H9 (cell line): ENCODE data around the gene SFRP2. TPM values are rescaled to one million over a fixed set of nuclear protein-coding genes. Genes with fewer than 3 reads are reported as not detected.

ENCODE experiments used
- DNase-seq: peaks from one replicate; pipeline ENCODE4 v3.0.0-alpha.2; 2017
- H2AFZ ChIP-seq: one replicate; pipeline ENCODE4 v1.6.1; 2013; ENCODE audit warnings: mild to moderate bottlenecking, low read length, control low read depth, moderate library complexity
- H2AK5ac ChIP-seq: 2 replicates; pipeline ENCODE4 v1.6.1; 2013; ENCODE audit warnings: low read length, control low read depth, mixed read lengths; ENCODE audit not compliant: insufficient read length
- H2BK120ac ChIP-seq: one replicate; pipeline ENCODE4 v1.6.1; 2013; ENCODE audit warnings: low read depth, mild to moderate bottlenecking, low read length, control low read depth, inconsistent platforms; ENCODE audit not compliant: poor library complexity, severe bottlenecking
- H2BK12ac ChIP-seq: 2 replicates; pipeline ENCODE4 v1.6.1; 2013; ENCODE audit warnings: low read length, control low read depth, mixed read lengths, low read depth; ENCODE audit not compliant: insufficient read length
- H2BK15ac ChIP-seq: 2 replicates; pipeline ENCODE4 v1.6.1; 2013; ENCODE audit warnings: low read depth, low read length, control low read depth
- H2BK20ac ChIP-seq: one replicate; pipeline ENCODE4 v1.6.1; 2013; ENCODE audit warnings: low read depth, mild to moderate bottlenecking, low read length, control low read depth, inconsistent platforms; ENCODE audit not compliant: poor library complexity, severe bottlenecking
- H2BK5ac ChIP-seq: 2 replicates; pipeline ENCODE4 v1.6.1; 2013; ENCODE audit warnings: low read length, control low read depth, mixed read lengths; ENCODE audit not compliant: insufficient read length
- H3K14ac ChIP-seq: 2 replicates; pipeline ENCODE4 v1.6.1; 2013; ENCODE audit warnings: low read length, control low read depth; ENCODE audit not compliant: insufficient read depth
- H3K18ac ChIP-seq: 2 replicates; pipeline ENCODE4 v1.6.1; 2013; ENCODE audit warnings: low read depth, mild to moderate bottlenecking, mixed read lengths, low read length, control low read depth; ENCODE audit not compliant: insufficient read length
- H3K23ac ChIP-seq: 2 replicates; pipeline ENCODE4 v1.6.1; 2013; ENCODE audit warnings: low read length, control low read depth, mixed read lengths, low read depth; ENCODE audit not compliant: insufficient read length
- H3K23me2 ChIP-seq: 2 replicates; pipeline ENCODE4 v1.6.1; 2013; ENCODE audit warnings: low read depth, mild to moderate bottlenecking, mixed read lengths, low read length, control low read depth; ENCODE audit not compliant: insufficient read length, poor library complexity, severe bottlenecking
- H3K27ac ChIP-seq: 2 replicates; pipeline ENCODE4 v1.5.1; 2013; ENCODE audit warnings: low read length, control low read depth, mixed read lengths, low read depth; ENCODE audit not compliant: insufficient read length
- H3K27me3 ChIP-seq: 2 replicates; pipeline ENCODE4 v1.6.1; 2013; ENCODE audit warnings: low read length, control low read depth, inconsistent platforms; ENCODE audit not compliant: insufficient read depth
- H3K4ac ChIP-seq: 2 replicates; pipeline ENCODE4 v1.6.1; 2013; ENCODE audit warnings: low read depth, mild to moderate bottlenecking, control low read depth, inconsistent platforms, low read length, moderate library complexity
- H3K4me1 ChIP-seq: 2 replicates; pipeline ENCODE4 v1.6.1; 2013; ENCODE audit warnings: low read length, control low read depth, inconsistent platforms; ENCODE audit not compliant: insufficient read depth
- H3K4me2 ChIP-seq: 2 replicates; pipeline ENCODE4 v1.6.1; 2013; ENCODE audit warnings: low read length, control low read depth, mixed read lengths; ENCODE audit not compliant: insufficient read length, insufficient read depth
- H3K56ac ChIP-seq: 2 replicates; pipeline ENCODE4 v1.6.1; 2013; ENCODE audit warnings: low read depth, mild to moderate bottlenecking, mixed read lengths, low read length, control low read depth; ENCODE audit not compliant: insufficient read length
- H3K79me1 ChIP-seq: 2 replicates; pipeline ENCODE4 v1.6.1; 2013; ENCODE audit warnings: low read depth, mild to moderate bottlenecking, moderate library complexity, low read length, control low read depth, inconsistent platforms; ENCODE audit not compliant: insufficient read depth, poor library complexity, severe bottlenecking
- H3K79me2 ChIP-seq: 2 replicates; pipeline ENCODE4 v1.6.1; 2013; ENCODE audit warnings: low read length, control low read depth, inconsistent platforms; ENCODE audit not compliant: insufficient read depth
- H3K9ac ChIP-seq: 2 replicates; pipeline ENCODE4 v1.6.1; 2013; ENCODE audit warnings: low read length, control low read depth, mixed read lengths; ENCODE audit not compliant: insufficient read length; ENCODE audit errors: extremely low read depth
- H3K9me3 ChIP-seq: one replicate; pipeline ENCODE4 v1.6.1; 2013; ENCODE audit warnings: low read depth, low read length, inconsistent platforms; ENCODE audit not compliant: control insufficient read depth
- H3T11ph ChIP-seq: one replicate; pipeline ENCODE4 v1.6.1; 2013; ENCODE audit warnings: mild to moderate bottlenecking, low read length, control low read depth, inconsistent platforms
- H4K20me1 ChIP-seq: one replicate; pipeline ENCODE4 v1.6.1; 2013; ENCODE audit not compliant: control insufficient read depth, insufficient read length, insufficient read depth
- H4K5ac ChIP-seq: 2 replicates; pipeline ENCODE4 v1.6.1; 2013; ENCODE audit warnings: low read depth, mild to moderate bottlenecking, mixed read lengths, low read length, control low read depth; ENCODE audit not compliant: insufficient read length
- H4K8ac ChIP-seq: replicated peaks from 2 replicates; pipeline ENCODE4 v1.6.1; 2013; ENCODE audit warnings: low read length, control low read depth, mixed read lengths, low read depth; ENCODE audit not compliant: insufficient read length
- H4K91ac ChIP-seq: 2 replicates; pipeline ENCODE4 v1.6.1; 2013; ENCODE audit warnings: low read depth, mild to moderate bottlenecking, moderate library complexity, mixed read lengths, low read length, control low read depth; ENCODE audit not compliant: insufficient read length
- H3K27ac Mint-ChIP-seq, 3 experiments: 2 replicates in 2 of 3; 3 replicates in 1 of 3; pipeline ENCODE4 v1.8.0; 2020 to 2021; ENCODE audit warnings: mixed read lengths in 3 of 3, mild to moderate bottlenecking in 1 of 3, moderate library complexity in 1 of 3
- H3K27me3 Mint-ChIP-seq: 2 replicates; pipeline ENCODE4 v1.8.0; 2021; ENCODE audit warnings: low read depth, mild to moderate bottlenecking, moderate library complexity, mixed read lengths
- H3K36me3 Mint-ChIP-seq, 3 experiments: 2 replicates in 2 of 3; 3 replicates in 1 of 3; pipeline ENCODE4 v1.8.0; 2020 to 2021; ENCODE audit warnings: low read depth in 3 of 3, mixed read lengths in 3 of 3; ENCODE audit not compliant: insufficient read depth in 1 of 3
- H3K4me1 Mint-ChIP-seq, 2 experiments: 2 replicates each; pipeline ENCODE4 v1.8.0; 2020; ENCODE audit warnings: mixed read lengths in 2 of 2
- H3K4me3 Mint-ChIP-seq, 2 experiments: 2 replicates in 1 of 2; 3 replicates in 1 of 2; pipeline ENCODE4 v1.8.0; 2020 to 2021; ENCODE audit warnings: mild to moderate bottlenecking in 2 of 2, mixed read lengths in 2 of 2, moderate library complexity in 1 of 2
- H3K9me3 Mint-ChIP-seq, 2 experiments: 2 replicates in 1 of 2; 3 replicates in 1 of 2; pipeline ENCODE4 v1.8.0; 2020; ENCODE audit warnings: mild to moderate bottlenecking in 2 of 2, mixed read lengths in 2 of 2, moderate library complexity in 1 of 2
- WGBS: extraction: QIAGEN DNeasy Blood & Tissue Kit; methylation state at CpG from one replicate; pipeline ENCODE4 v1.1.7; 2013; ENCODE audit warnings: missing lambda C conversion rate, low lambda C conversion rate, mixed read lengths; ENCODE audit not compliant: insufficient read length; ENCODE audit errors: extremely low coverage; 5-methylcytosine and 5-hydroxymethylcytosine counted together
- total RNA-seq: library from RNA; stranded (reverse); gene quantifications from 2 replicates; pipeline ENCODE4 v1.2.1, GENCODE V29; 2021
- TF ChIP-seq, protein P1 (sequence below): fragments of 200-600 bp; sonication (generic); conservative IDR thresholded peaks from 3 replicates; pipeline ENCODE4 v1.8.0; 2021; ENCODE audit warnings: antibody characterized with exemption, mild to moderate bottlenecking

SFRP2 gene
- total RNA-seq, 1 experiment from 2014 or later = 156 TPM

DNA sequence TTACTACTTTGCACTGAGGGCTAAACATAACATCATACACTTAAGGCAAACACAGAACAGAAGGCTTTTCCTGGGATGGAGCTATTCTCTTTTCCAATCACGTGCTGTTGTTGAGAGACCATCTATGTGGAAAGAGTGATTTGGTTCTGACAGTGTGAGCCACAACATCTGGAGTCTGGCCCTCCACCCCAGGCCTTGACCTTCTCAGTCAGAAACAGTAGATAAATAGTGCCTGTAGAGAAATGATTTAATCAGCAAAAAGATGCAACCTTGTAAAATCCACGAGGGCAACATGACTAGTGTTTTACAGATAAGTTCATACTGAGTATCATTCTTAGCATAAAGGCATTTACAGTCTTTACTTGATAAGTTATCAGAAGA is 10.8 kb upstream of the SFRP2 start:
- Histone ChIP-seq H2BK5ac (no peak overlapping the region), H3K4me1 (no peaks in the 10 kb centered on the region), H3K27ac (no peak overlapping the region), H3K27me3 (no peaks in the 10 kb centered on the region), H2AFZ (no peak overlapping the region), H4K20me1 (no peaks in the 10 kb centered on the region), H3K4ac (no peak overlapping the region), H2BK120ac (no peak overlapping the region), H2BK12ac (no peak overlapping the region), H3T11ph (no peak overlapping the region), H3K9ac (no peak overlapping the region), H4K91ac (no peak overlapping the region), H3K23ac (no peak overlapping the region), H3K18ac (no peak overlapping the region), H2BK20ac (no peak overlapping the region), H3K79me2 (no peaks in the 10 kb centered on the region), H3K56ac (no peak overlapping the region), H4K5ac (no peak overlapping the region), H3K9me3 (no peaks in the 10 kb centered on the region), H3K4me2 (no peak overlapping the region), H3K14ac (no peak overlapping the region), H3K79me1 (no peaks in the 10 kb centered on the region), H2BK15ac (no peak overlapping the region), H3K23me2 (no peaks in the 10 kb centered on the region), H4K8ac (no peak overlapping the region), H2AK5ac (no peak overlapping the region)
- Mint-ChIP-seq H3K4me1 (peaks cover 0 to 4% of the 10 kb centered on the region in 2 experiments), H3K27ac (no peak overlapping the region), H3K9me3 (no peaks in the 10 kb centered on the region), H3K27me3 (no peaks in the 10 kb centered on the region; the same call in none of the 2 replicates), H3K36me3 (peaks cover 0 to 3% (median 0%) of the 10 kb centered on the region in 3 experiments; a peak in 1 of 7 replicates), H3K4me3 (no peak overlapping the region)
- TF ChIP-seq, protein P1, sequence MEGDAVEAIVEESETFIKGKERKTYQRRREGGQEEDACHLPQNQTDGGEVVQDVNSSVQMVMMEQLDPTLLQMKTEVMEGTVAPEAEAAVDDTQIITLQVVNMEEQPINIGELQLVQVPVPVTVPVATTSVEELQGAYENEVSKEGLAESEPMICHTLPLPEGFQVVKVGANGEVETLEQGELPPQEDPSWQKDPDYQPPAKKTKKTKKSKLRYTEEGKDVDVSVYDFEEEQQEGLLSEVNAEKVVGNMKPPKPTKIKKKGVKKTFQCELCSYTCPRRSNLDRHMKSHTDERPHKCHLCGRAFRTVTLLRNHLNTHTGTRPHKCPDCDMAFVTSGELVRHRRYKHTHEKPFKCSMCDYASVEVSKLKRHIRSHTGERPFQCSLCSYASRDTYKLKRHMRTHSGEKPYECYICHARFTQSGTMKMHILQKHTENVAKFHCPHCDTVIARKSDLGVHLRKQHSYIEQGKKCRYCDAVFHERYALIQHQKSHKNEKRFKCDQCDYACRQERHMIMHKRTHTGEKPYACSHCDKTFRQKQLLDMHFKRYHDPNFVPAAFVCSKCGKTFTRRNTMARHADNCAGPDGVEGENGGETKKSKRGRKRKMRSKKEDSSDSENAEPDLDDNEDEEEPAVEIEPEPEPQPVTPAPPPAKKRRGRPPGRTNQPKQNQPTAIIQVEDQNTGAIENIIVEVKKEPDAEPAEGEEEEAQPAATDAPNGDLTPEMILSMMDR = no peak
- no peak for DNase-seq
- no CpG with 5 or more reads among the region's 2 CpGs for WGBS
